Neural cell (in vitro differentiated cells): Measurements from ENCODE around the gene WNT3A.
"Not testable (repeated sequence)": the region's sequence is repeated elsewhere in the genome, so short reads cannot be mapped to it uniquely, and the experiment has no call there.

ENCODE experiments used
- RAD21 ChIP-seq: fragments of 450-650 bp; conservative IDR thresholded peaks from 2 replicates; pipeline ENCODE4 v1.6.1; 2014; ENCODE audit warnings: antibody characterized with exemption, mild to moderate bottlenecking, moderate library complexity
- TF ChIP-seq, protein P1 (sequence below): fragments of 450-650 bp; IDR thresholded peaks from 2 replicates; pipeline ENCODE4 v1.5.1; 2014; ENCODE audit warnings: antibody characterized with exemption, mild to moderate bottlenecking, moderate library complexity; ENCODE audit not compliant: poor library complexity, severe bottlenecking

DNA sequence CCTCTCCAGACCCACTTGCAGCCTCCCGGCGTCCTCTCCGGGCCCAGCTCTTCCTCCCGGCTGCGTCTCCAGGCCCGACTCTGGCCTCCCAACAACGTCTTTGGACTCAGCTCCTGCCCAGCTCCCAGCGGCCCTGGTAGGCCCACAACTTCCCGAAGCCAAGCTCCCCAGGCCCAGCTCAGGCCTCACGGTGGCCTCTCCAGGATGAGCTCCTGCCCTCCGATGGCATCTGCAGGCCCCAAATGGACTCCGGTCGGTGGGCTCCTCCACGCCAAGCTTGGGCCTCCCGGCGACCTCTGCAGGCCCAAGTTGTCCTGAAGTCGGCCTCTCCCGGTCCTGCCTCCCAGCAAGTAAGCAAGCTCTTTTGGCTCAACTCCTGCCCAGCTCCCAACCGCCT, 34.5 kb upstream of the WNT3A start:
- not testable (repeated sequence) for TF ChIP-seq RAD21
- TF ChIP-seq, protein P1, sequence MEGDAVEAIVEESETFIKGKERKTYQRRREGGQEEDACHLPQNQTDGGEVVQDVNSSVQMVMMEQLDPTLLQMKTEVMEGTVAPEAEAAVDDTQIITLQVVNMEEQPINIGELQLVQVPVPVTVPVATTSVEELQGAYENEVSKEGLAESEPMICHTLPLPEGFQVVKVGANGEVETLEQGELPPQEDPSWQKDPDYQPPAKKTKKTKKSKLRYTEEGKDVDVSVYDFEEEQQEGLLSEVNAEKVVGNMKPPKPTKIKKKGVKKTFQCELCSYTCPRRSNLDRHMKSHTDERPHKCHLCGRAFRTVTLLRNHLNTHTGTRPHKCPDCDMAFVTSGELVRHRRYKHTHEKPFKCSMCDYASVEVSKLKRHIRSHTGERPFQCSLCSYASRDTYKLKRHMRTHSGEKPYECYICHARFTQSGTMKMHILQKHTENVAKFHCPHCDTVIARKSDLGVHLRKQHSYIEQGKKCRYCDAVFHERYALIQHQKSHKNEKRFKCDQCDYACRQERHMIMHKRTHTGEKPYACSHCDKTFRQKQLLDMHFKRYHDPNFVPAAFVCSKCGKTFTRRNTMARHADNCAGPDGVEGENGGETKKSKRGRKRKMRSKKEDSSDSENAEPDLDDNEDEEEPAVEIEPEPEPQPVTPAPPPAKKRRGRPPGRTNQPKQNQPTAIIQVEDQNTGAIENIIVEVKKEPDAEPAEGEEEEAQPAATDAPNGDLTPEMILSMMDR = not testable (repeated sequence)
